HG02938 (cell line): ENCODE results near the gene MTMR1.

ENCODE experiments used
- ATAC-seq: cut with Tn5 transposase; IDR thresholded peaks from one replicate; pipeline ENCODE4 v1.9.1; 2021; ENCODE audit warnings: mild to moderate bottlenecking, moderate library complexity; ENCODE audit not compliant: unreplicated experiment

Gene MTMR1

DNA sequence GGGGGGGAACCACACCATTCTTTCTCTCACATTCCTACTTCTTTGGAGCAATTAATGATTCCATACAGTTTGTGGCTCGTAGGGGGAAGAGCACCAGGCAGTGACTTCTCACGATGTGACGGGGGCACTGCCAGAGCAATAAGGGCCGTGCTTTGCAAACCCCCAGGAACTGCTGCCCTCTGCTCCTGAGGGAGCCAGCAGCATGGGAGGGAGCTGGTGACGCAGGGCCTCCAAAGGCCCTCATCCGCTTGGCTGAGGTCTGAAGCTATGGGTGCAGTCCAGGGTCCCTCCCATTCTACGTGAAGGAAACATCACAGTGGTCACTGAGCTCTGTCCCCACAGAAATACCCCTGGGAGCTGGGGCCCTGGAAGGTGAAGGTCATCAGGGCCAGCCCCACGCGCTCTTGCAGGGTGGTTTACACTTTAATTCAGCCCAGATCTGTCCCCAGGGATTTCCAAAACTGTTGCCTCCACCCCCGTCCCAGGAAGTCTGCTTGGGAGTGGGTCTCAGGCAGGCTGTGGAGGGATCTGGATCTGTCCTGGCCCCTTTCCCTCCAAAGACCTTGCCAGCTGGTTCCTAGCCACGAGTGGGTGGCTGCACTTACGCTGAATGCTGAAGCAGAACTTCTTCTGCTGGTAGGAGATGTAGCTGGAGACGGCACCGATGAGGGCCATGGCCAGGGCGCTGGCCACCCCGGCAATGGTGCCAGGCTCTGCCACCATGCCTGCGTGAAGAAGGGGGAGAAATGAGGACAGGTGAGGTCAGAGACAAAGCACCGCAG is 82.6 kb downstream of the MTMR1 start:
- no peak for ATAC-seq

DNA sequence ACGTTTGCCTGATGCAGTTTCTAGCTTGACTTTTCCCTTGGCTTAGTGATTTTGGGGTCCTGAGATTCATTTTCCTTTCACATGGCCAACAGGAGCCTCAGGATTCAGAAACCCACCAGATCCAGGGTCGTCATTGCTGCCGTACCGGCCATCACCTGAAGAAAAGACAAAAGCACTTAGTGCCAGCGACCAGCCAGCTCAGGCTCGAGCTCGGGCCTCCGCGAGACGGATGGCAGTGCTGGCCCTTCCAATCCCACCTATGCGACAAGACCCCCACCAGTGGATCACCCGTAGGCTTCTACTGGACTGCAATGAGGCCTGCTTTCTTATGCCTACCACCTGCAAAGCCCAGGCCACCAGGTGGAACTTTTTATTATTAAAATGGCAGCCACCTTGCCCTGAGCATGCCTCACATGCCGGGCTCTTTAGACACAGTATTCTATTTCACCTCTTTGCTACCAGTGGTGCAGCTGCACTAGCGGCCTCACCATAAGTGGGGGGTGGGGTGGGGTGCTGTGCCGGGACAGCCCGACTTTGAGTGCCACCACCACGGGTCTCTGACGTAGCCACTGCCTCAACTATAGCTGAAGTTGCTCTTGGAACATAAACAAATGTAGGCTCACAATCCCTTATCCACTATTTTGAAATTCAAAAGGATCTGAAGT is 84.3 kb downstream of the MTMR1 start:
- no peak for ATAC-seq

DNA sequence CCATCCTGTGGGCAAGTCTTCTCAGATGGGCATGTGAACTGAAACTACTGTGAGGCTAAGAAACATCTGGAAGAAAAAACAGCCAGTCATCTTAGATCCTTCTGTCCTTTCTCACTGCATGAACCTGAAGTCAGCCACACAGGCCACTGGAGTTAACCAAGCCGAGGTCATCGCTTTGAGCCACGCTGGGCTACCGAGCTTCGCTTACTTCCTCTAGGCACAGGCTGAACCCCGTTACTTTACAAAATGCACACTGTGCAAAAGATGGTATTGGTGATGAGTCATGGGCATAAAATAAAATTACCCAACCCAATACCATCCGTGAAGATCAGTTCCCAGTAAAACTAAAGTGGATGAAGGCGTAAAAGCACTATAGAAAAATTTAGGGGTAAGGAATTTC is 86.2 kb downstream of the MTMR1 start:
- ATAC-seq: no peak

DNA sequence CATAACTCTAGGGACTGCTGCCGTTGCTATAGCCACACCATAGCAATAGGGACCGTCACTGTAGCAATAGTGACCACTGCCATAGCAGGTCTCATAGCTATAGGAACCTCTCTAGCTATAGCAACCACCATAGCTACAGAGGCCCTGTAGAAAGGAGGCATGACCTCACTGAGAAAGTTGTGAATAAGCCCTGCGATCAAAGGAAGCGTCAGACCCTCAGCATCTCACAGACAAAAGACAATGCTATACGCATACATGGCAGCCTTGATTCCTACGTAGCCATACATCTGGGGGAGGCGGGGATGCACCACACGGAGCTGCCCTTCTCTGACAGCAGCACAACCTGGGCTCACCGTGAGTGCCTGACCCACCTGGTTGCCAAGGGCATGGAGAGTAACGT is 88.5 kb downstream of the MTMR1 start:
- no peak for ATAC-seq

DNA sequence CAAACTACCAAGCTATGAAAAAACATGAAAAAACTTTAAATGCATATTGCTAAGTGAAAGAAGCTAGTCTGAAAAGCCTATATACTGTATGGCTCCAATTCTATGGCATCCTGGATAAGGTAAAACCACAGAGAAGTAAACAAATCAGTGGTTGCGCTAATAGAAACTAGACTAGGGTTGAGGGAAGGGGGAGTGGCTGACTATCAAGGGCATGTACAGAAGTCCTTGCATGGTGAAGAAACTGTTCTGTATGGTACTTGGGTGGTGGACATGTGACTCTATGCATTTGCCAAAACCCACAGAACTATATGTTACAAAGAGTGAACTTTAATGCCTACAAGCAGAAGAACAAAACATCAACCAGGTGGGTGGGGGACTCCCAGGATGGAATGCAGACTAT is 96.8 kb downstream of the MTMR1 start:
- ATAC-seq: peak; percentile 51

DNA sequence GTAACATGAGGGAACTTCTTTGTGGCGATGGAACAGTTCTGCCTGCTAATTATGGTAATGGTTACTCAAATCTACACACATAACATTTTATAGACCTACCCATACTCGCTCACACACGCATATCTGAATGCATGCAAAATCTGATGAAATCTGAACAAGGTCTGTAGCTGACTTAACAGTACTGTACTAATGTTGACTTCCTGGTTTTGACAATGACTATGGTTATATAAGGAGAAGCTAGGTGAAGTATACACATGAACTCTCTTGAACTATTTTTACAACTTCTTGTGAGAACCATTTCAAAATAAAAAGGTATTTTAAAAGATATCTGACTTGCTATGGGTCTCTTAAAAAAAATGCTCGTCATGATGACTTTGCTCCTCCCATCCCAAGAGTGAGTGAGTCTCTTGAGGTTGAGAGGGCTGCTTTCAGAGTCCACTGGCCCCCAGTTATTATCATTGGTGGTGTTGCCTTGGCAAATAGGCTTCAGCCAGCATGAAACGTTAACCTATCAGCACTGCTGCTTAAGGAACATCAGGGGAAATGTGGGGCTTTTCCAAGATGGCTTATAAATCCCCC is 99.8 kb downstream of the MTMR1 start:
- no peak for ATAC-seq

DNA sequence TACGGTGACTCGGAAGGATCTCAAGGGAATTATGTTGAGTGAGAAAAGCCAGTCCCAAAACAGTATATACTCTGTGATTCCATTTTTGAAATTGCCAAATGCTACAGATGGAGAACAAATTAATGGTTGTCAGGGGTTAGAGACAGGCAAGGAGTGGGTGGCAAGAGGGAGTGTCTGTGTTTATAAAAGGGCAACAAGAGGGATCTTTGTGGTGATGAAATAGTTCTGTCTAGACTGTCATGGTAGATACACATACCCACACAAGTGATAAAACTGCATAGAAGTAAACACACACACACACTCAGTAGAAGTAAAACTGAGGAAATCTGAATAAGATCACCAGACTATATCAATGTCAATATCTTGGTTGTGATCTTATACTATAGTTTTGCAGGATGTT is 112.5 kb downstream of the MTMR1 start:
- ATAC-seq: no peak

DNA sequence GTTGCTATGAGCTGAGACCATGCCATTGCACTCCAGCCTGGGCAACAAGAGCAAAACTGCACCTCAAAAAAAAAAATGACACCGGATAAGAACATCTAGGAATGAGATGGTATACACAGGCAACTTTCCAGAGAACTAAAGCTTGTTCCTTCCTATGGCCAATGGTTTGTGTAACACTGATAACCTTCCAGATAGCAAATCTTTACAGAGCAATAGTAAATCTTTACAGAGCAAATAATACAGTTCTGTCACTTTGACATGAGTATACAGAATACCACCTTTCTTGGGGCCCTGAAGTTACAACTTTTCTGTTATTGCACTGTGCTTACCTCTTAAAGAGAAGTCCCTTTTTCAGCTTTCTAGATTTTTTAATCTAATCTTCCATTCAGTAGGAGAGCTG is 113.6 kb downstream of the MTMR1 start:
- no peak for ATAC-seq

DNA sequence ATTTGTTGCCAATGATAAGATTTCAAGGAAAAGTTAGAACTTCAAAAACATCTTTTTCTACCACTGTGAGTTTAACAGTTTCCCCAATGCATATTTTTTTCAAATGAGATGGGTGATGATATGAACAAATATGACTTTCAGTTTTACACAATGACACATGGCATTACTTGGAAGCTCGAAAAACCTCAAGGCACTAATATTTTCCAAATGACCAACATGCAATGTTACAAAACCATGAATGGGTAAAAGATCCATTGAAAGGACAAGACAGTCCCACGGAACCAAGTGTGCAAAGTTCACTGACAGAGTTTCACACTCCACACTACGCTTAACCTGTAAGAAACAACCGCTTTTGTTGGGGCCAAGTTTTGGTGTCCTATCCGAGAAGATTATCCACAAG is 120.7 kb downstream of the MTMR1 start:
- no peak for ATAC-seq
